Stomach (tissue), 4 donors: ENCODE measurements around the gene COPE.

Experiments used
- CTCF ChIP-seq, 7 experiments: fragments of 450-650 bp in 4 of 7; fragments of 200-600 bp in 3 of 7; sonication (generic) in 3 of 7; IDR thresholded peaks; one replicate each; pipeline ENCODE4 v1.5.1; 2016 to 2019; ENCODE audit warnings: antibody characterized with exemption in 7 of 7, control low read depth in 2 of 7, mild to moderate bottlenecking in 1 of 7
- EP300 ChIP-seq: sonication (generic); formaldehyde crosslinking; IDR thresholded peaks from one replicate; pipeline ENCODE4 v1.6.1; 2017; ENCODE audit warnings: antibody characterized with exemption

DNA sequence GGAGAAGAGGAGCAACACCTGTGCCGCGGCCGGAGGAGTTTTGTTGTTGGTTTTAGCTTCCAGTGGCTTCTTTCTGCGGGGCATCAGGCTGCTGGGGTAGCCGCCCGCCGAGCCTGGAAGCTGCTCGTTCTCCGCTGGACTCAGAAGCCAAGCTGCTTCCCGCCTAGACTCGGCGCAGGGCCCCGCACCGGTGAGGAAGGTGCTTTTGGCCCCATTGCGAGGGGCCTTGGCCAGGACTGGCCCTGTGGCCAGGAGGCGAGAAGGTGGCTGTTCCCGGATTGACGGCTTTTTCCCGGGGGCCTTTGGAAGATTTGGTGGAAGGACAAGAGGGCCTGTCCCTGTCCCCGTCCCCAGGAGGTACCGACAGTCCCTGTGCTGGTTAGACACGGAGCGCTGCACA lies 52.0 kb downstream of the COPE start:
- no peak for TF ChIP-seq CTCF (IDR thresholded peaks at IDR 0.05)
- TF ChIP-seq EP300, result no peak
